SU-DHL-6 (cell line): ENCODE data around the gene DPP10.

Experiments
- H2AFZ ChIP-seq: fragments of 200-600 bp; sonication (generic); 2 replicates; pipeline ENCODE4 v1.6.1; 2014; ENCODE audit warnings: low read depth, mild to moderate bottlenecking, moderate library complexity, mixed read lengths, antibody characterized with exemption, low read length; ENCODE audit not compliant: severe bottlenecking
- H3F3A ChIP-seq: fragments of 200-600 bp; shearing (Covaris generic); 2 replicates; pipeline ENCODE4 v1.6.0; 2016; ENCODE audit warnings: antibody characterized with exemption, mild to moderate bottlenecking; ENCODE audit not compliant: insufficient read depth
- H3K27ac ChIP-seq: fragments of 200-600 bp; sonication (generic); 2 replicates; pipeline ENCODE4 v1.5.1; 2016; ENCODE audit warnings: low read depth, mild to moderate bottlenecking, low read length, moderate library complexity, mixed read lengths
- H3K27me3 ChIP-seq: fragments of 200-600 bp; sonication (generic), shearing (Covaris generic); 2 replicates; pipeline ENCODE4 v1.6.0; 2014; ENCODE audit warnings: mild to moderate bottlenecking, low read length
- H3K36me3 ChIP-seq: fragments of 200-600 bp; sonication (generic); 2 replicates; pipeline ENCODE4 v1.6.1; 2014; ENCODE audit warnings: mild to moderate bottlenecking, low read length, mixed read lengths
- H3K4me2 ChIP-seq: fragments of 300-600, 200-600 bp; shearing (Covaris generic), sonication (generic); 2 replicates; pipeline ENCODE4 v1.6.0; 2014; ENCODE audit warnings: low read length, low read depth, mild to moderate bottlenecking; ENCODE audit not compliant: poor library complexity, severe bottlenecking
- H3K4me3 ChIP-seq: fragments of 200-600 bp; sonication (generic); 2 replicates; pipeline ENCODE4 v1.5.1; 2014; ENCODE audit warnings: antibody characterized with exemption, low read length, mild to moderate bottlenecking, mixed read lengths; ENCODE audit not compliant: insufficient read depth, poor library complexity, severe bottlenecking
- H3K79me2 ChIP-seq: fragments of 200-600 bp; sonication (generic); 2 replicates; pipeline ENCODE4 v1.6.1; 2014; ENCODE audit warnings: mild to moderate bottlenecking, low read length, moderate library complexity; ENCODE audit not compliant: insufficient read depth
- H3K9ac ChIP-seq: fragments of 200-600 bp; sonication (generic); 2 replicates; pipeline ENCODE4 v1.7.0; 2014; ENCODE audit warnings: mild to moderate bottlenecking, low read length
- H3K9me2 ChIP-seq: fragments of 200-600 bp; sonication (generic); replicated peaks from 2 replicates; pipeline ENCODE4 v1.6.1; 2014; ENCODE audit warnings: low read length; ENCODE audit not compliant: insufficient read depth
- H3K9me3 ChIP-seq: fragments of 200-600 bp; sonication (generic); 2 replicates; pipeline ENCODE4 v1.6.1; 2014; ENCODE audit warnings: low read length, mixed read lengths; ENCODE audit not compliant: insufficient read depth
- H4K20me1 ChIP-seq: fragments of 200-600 bp; sonication (generic); 2 replicates; pipeline ENCODE4 v1.6.1; 2014; ENCODE audit warnings: low read depth, mild to moderate bottlenecking, antibody characterized with exemption, low read length, moderate library complexity, mixed read lengths
- EZH2phosphoT487 ChIP-seq: fragments of 200-600 bp; sonication (generic), shearing (Covaris generic); conservative IDR thresholded peaks from 2 replicates; pipeline ENCODE4 v1.6.1; 2018; ENCODE audit warnings: mild to moderate bottlenecking, antibody characterized with exemption, low read length, moderate library complexity, mixed read lengths
- TF ChIP-seq, protein P1 (sequence below): fragments of 200-600 bp; sonication (generic); IDR thresholded peaks from one replicate; pipeline ENCODE4 v1.5.1; 2017; ENCODE audit warnings: antibody characterized with exemption, mild to moderate bottlenecking, low read length, moderate library complexity; ENCODE audit not compliant: insufficient read depth, poor library complexity, severe bottlenecking

The DPP10 gene

DNA sequence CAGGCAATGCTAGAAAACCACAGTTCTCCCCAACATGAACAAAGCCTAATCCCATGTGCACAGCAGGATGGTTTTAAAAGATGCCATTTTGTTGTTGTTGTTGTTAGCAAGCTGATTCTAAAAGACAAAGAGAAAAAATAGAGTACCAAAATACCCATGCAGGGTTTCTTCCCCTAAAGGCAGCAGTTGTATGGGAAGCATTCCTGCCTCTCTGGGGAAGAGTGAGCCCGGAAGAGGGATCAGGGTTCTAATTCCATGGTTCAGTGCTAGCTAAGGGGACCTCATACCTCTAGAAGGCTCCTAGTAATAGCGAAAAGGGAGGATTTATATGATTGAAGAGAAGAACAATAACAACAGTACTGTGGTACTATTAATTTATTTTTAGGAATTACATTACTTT lies 327.6 kb downstream of the DPP10 start:
- H3F3A ChIP-seq = no peaks in the 10 kb centered on the region
- no peaks in the 10 kb centered on the region for H3K27me3 ChIP-seq
- no peak overlapping the region for H3K27ac ChIP-seq
- H4K20me1 ChIP-seq = no peaks in the 10 kb centered on the region
- H3K79me2 ChIP-seq = no peaks in the 10 kb centered on the region
- H3K9me2 ChIP-seq = no peaks in the 10 kb centered on the region
- no peaks in the 10 kb centered on the region for H3K9me3 ChIP-seq
- H3K36me3 ChIP-seq = no peaks in the 10 kb centered on the region
- H3K4me3 ChIP-seq = no peak overlapping the region
- H2AFZ ChIP-seq = no peak overlapping the region
- no peak overlapping the region for H3K9ac ChIP-seq
- TF ChIP-seq EZH2phosphoT487 = no peak
- TF ChIP-seq, protein P1, sequence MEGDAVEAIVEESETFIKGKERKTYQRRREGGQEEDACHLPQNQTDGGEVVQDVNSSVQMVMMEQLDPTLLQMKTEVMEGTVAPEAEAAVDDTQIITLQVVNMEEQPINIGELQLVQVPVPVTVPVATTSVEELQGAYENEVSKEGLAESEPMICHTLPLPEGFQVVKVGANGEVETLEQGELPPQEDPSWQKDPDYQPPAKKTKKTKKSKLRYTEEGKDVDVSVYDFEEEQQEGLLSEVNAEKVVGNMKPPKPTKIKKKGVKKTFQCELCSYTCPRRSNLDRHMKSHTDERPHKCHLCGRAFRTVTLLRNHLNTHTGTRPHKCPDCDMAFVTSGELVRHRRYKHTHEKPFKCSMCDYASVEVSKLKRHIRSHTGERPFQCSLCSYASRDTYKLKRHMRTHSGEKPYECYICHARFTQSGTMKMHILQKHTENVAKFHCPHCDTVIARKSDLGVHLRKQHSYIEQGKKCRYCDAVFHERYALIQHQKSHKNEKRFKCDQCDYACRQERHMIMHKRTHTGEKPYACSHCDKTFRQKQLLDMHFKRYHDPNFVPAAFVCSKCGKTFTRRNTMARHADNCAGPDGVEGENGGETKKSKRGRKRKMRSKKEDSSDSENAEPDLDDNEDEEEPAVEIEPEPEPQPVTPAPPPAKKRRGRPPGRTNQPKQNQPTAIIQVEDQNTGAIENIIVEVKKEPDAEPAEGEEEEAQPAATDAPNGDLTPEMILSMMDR = no peak
- H3K4me2 ChIP-seq = no peak overlapping the region

DNA sequence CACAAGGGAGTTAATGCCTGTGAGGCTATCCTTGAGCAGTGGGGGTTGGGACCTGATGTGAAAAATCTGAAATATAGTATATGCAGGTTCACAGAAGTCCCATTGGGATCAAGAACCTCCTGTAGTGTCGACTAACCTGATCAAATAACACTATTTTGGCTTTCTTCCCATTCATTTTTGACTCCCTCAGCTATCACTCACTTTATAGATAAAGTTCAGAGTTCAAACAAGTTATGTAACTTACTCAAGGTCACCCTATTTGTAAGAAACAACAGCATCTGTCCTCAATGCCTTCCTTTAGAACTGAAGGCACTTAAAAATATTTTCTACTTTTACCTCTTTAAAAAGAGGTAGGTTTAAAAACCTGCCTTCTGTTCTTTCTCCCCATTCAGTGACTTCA lies 341.6 kb downstream of the DPP10 start:
- Histone ChIP-seq H3K27me3 (no peaks in the 10 kb centered on the region), H3K79me2 (no peaks in the 10 kb centered on the region), H3K4me3 (no peak overlapping the region), H3F3A (no peaks in the 10 kb centered on the region), H4K20me1 (no peaks in the 10 kb centered on the region), H3K9me3 (no peaks in the 10 kb centered on the region), H3K9ac (no peak overlapping the region), H3K36me3 (no peaks in the 10 kb centered on the region), H3K9me2 (no peaks in the 10 kb centered on the region), H3K27ac (no peak overlapping the region), H2AFZ (no peak overlapping the region), H3K4me2 (no peak overlapping the region)
- no peak for TF ChIP-seq EZH2phosphoT487
- TF ChIP-seq, protein P1 = no peak

DNA sequence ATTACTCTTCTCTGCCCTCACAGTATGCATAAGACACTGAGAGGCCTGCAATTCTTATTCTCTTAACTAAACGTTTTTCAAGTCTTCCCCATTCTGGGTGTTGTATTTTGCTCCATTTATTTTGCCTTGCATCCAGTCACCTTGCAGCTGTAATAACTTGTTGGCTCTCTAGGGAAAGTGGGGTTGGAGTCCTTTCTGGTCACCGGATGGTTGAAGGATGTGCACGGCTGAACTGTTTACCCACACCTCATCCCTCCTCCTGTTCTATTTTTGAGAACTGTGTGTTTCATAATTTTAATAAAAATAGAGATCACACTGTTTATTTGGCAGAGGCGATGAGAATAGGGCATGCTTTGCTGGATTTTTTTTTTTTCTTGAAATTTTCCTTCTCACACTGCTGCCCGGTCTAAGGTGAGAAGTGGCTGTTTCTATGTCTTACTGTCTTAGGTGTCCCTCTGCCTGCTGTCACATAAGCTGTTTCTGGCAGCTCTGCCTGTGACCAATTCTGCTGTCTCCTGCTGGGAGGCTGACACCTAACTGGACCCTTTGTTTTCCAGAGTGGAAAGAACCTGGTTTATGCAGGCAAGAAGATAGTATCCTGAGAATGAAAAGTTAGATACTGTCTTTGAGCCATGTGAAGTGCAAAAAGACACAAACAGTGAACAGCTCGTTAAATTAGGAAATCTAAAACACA lies 342.6 kb downstream of the DPP10 start:
- Histone ChIP-seq H3K27ac (no peak overlapping the region), H3K9me2 (no peaks in the 10 kb centered on the region), H3K9me3 (no peaks in the 10 kb centered on the region), H3K4me3 (no peak overlapping the region), H3K27me3 (no peaks in the 10 kb centered on the region), H3F3A (no peaks in the 10 kb centered on the region), H3K4me2 (no peak overlapping the region), H3K79me2 (no peaks in the 10 kb centered on the region), H4K20me1 (no peaks in the 10 kb centered on the region), H3K9ac (no peak overlapping the region), H3K36me3 (no peaks in the 10 kb centered on the region), H2AFZ (no peak overlapping the region)
- TF ChIP-seq, protein P1 = no peak
- no peak for TF ChIP-seq EZH2phosphoT487
